HFFc6 (cell line): ENCODE results near the gene NPTN. TPM values are rescaled to one million over a fixed set of nuclear protein-coding genes. Genes with fewer than 3 reads are reported as not detected.
A peak's percentile ranks its signal among the peaks of the same experiment; 100 is the strongest.

Experiments
- DNase-seq: peaks from one replicate; pipeline ENCODE4 v3.0.0-alpha.2; 2018
- H3K27ac Mint-ChIP-seq: 2 replicates; pipeline ENCODE4 v1.8.0; 2020; ENCODE audit warnings: mild to moderate bottlenecking, mixed read lengths
- H3K27me3 Mint-ChIP-seq: 2 replicates; pipeline ENCODE4 v1.8.0; 2021; ENCODE audit warnings: mild to moderate bottlenecking, moderate library complexity, mixed read lengths; ENCODE audit not compliant: insufficient read depth
- H3K36me3 Mint-ChIP-seq: 2 replicates; pipeline ENCODE4 v1.8.0; 2021; ENCODE audit warnings: low read depth, mixed read lengths
- H3K4me1 Mint-ChIP-seq: 2 replicates; pipeline ENCODE4 v1.8.0; 2020; ENCODE audit warnings: low read depth, mixed read lengths
- H3K4me3 Mint-ChIP-seq: 2 replicates; pipeline ENCODE4 v1.8.0; 2020; ENCODE audit warnings: mild to moderate bottlenecking, moderate library complexity, mixed read lengths
- H3K9me3 Mint-ChIP-seq: 2 replicates; pipeline ENCODE4 v1.8.0; 2020; ENCODE audit warnings: mild to moderate bottlenecking, mixed read lengths
- total RNA-seq, 6 experiments: library from RNA; stranded (reverse); fragmentation: NEBNext Ultra II Directional; extraction: Animal tissue kit (Norgen Biotek cat#: 25700); gene quantifications; 2 replicates in 1 of 6; 3 replicates in 5 of 6; pipeline ENCODE4 v1.2.3, GENCODE V29; 2021
- TF ChIP-seq, protein P1 (sequence below): fragments of 200-600 bp; sonication (generic); IDR thresholded peaks from 2 replicates; pipeline ENCODE4 v1.5.0; 2021; ENCODE audit warnings: antibody characterized with exemption, mild to moderate bottlenecking

Gene NPTN
- total RNA-seq, 6 experiments from 2014 or later, result 183 to 215 (median 204) TPM

DNA sequence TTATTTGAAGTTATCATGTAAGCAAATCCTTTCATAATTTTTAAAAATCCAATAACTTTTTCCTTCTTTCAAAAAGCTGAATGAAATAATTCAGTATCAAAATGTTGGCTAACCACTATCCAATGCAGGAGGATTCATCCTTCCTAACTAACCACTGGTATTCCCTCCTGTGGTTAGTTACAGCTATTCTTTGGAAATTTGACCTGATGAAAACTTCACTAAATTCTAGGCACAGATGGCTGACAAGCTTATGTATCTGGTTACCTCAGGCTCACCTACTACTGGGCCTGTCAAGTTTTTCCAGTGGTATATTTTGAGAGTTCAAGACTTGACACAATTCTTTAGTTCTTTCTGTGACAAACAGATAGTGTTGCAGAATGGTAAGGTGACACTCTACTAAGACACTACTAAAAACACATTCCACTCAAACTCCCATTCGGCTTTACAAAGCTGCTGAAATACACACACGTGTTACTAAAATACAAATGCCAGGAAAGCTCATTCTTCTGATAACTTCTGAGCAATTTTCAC, 15.8 kb downstream of the NPTN start:
- Mint-ChIP-seq H3K27me3 (no peaks in the 10 kb centered on the region), H3K4me3 (no peak overlapping the region), H3K27ac (no peak overlapping the region), H3K9me3 (no peaks in the 10 kb centered on the region), H3K4me1 (peaks cover 38% of the 10 kb centered on the region), H3K36me3 (no peaks in the 10 kb centered on the region)
- DNase-seq, result no peak
- TF ChIP-seq, protein P1, sequence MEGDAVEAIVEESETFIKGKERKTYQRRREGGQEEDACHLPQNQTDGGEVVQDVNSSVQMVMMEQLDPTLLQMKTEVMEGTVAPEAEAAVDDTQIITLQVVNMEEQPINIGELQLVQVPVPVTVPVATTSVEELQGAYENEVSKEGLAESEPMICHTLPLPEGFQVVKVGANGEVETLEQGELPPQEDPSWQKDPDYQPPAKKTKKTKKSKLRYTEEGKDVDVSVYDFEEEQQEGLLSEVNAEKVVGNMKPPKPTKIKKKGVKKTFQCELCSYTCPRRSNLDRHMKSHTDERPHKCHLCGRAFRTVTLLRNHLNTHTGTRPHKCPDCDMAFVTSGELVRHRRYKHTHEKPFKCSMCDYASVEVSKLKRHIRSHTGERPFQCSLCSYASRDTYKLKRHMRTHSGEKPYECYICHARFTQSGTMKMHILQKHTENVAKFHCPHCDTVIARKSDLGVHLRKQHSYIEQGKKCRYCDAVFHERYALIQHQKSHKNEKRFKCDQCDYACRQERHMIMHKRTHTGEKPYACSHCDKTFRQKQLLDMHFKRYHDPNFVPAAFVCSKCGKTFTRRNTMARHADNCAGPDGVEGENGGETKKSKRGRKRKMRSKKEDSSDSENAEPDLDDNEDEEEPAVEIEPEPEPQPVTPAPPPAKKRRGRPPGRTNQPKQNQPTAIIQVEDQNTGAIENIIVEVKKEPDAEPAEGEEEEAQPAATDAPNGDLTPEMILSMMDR, result no peak

DNA sequence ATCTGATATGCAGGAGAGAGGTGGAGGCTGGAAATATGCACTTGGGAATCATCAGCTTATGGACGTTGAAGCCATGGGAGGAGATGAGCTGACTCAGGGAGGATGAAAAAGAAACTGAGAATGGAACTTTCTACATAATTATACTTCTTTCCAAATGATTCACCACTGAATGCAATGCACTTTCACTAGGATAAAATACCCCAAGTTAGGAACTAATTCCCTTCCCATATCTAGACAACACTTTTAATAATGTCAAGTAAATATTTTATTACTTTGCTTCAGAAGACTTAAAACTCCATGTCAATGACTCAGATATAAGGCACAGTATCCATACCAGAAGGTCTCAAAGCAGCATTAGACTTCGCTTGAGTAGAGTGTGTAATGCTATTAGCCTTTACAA, 24.2 kb downstream of the NPTN start:
- TF ChIP-seq, protein P1, result no peak
- Mint-ChIP-seq H3K27me3 (no peaks in the 10 kb centered on the region; the same call in 1 of the 2 replicates), H3K4me1 (peaks cover 62% of the 10 kb centered on the region), H3K27ac (peak overlapping the region; percentile 79), H3K4me3 (peak overlapping the region; percentile 68), H3K9me3 (no peaks in the 10 kb centered on the region), H3K36me3 (0 out of 2 replicates have a peak, but pooled peaks cover 4% of the 10 kb centered on the region)
- peak; percentile 71 for DNase-seq

DNA sequence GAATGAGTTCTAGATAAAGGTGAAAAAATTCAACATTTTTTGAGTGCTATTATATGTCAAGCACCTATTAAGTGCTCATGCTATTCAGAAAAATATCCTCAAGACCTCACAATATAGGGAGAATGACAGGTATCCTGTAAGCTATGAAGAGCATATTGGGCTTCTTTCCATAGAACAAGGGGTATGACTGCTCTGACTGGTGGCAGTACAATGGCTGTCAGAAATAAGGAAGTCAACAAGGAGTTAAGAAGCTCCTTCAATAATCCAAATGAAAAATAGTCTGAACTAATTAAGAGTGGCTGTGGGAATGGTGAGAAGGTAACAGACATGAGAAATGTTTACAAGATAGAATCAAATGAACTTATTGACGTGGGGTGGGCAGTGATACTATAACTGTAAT, 24.7 kb downstream of the NPTN start:
- Mint-ChIP-seq H3K4me3 (peak overlapping the region; percentile 68), H3K27ac (peak overlapping the region; percentile 79), H3K36me3 (peaks cover 4% of the 10 kb centered on the region; the same call in 1 of the 2 replicates), H3K9me3 (no peaks in the 10 kb centered on the region), H3K4me1 (peaks cover 62% of the 10 kb centered on the region), H3K27me3 (no peaks in the 10 kb centered on the region; the same call in 1 of the 2 replicates)
- no peak for DNase-seq
- TF ChIP-seq, protein P1, result no peak

DNA sequence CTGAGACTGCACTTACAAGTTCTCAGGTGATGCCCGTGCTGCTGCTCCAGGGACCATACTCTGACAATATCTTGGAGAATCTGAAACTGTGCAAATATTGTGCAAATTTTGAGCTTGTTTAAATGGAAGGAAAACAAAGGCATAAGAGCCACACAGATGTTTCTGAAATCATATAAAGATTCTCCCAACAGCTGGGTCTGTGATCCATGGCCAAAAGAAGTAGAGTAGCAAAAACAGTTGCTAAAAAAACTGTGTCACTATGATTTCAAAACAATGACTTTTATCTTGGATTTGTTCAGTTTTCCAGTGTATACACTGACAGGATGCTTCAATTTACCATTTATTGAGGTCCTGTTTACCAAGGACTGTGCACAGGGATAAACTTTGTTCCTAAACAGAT, 25.3 kb downstream of the NPTN start:
- Mint-ChIP-seq H3K4me1 (peaks cover 62% of the 10 kb centered on the region), H3K27ac (peak overlapping the region; percentile 79; the same call in 1 of the 2 replicates), H3K36me3 (peaks cover 9% of the 10 kb centered on the region; the same call in 1 of the 2 replicates), H3K27me3 (no peaks in the 10 kb centered on the region; the same call in 1 of the 2 replicates), H3K9me3 (no peaks in the 10 kb centered on the region), H3K4me3 (no peak overlapping the region)
- no peak for DNase-seq
- TF ChIP-seq, protein P1, result no peak

DNA sequence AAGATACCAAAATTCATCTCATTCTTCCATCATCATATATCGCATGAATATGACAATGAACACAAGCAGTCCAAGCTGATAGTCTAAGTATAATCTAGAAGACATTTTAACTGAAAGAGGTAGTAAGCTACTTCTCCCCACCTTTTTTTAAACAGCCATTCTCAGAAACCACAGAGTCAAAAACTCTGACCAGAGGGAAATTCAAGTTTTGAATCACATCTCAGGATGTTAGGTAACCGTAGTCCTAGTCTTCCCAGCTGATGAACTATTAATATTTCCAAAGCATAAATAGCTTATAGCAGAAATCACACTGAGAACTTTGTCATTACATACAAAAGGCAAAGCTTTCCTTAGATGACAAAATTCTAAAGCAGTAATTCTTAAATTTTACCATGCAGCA, 25.8 kb downstream of the NPTN start:
- no peak overlapping the region for H3K27ac Mint-ChIP-seq
- DNase-seq, result no peak
- TF ChIP-seq, protein P1, result no peak
- H3K4me1 Mint-ChIP-seq, result peaks cover 62% of the 10 kb centered on the region
- H3K27me3 Mint-ChIP-seq, result no peaks in the 10 kb centered on the region; the same call in 1 of the 2 replicates
- H3K36me3 Mint-ChIP-seq, result peaks cover 9% of the 10 kb centered on the region; the same call in 1 of the 2 replicates
- no peaks in the 10 kb centered on the region for H3K9me3 Mint-ChIP-seq
- H3K4me3 Mint-ChIP-seq, result no peak overlapping the region
